ENCODE results near the gene NHLRC4.

Gene NHLRC4

GRCh38 chr16:603933-604332 lies 37.1 kb downstream of the NHLRC4 start:
- TF ChIP-seq PAX5 (IDR thresholded peaks at IDR 0.05; ENCODE audit: insufficient read depth, low read length, severe bottlenecking) (no peak), POU2F2 (IDR thresholded peaks at IDR 0.05; ENCODE audit: low read depth, low read length) (no peak), POLR2A (IDR thresholded peaks at IDR 0.05; ENCODE audit: low read depth, low read length) (no peak), POLR2AphosphoS5 (IDR thresholded peaks at IDR 0.05; ENCODE audit: low read depth, low read length) (no peak)
- DNase-seq (ENCODE audit: insufficient read length, low spot score) (no peak), FAIRE-seq (no peak)

DNA sequence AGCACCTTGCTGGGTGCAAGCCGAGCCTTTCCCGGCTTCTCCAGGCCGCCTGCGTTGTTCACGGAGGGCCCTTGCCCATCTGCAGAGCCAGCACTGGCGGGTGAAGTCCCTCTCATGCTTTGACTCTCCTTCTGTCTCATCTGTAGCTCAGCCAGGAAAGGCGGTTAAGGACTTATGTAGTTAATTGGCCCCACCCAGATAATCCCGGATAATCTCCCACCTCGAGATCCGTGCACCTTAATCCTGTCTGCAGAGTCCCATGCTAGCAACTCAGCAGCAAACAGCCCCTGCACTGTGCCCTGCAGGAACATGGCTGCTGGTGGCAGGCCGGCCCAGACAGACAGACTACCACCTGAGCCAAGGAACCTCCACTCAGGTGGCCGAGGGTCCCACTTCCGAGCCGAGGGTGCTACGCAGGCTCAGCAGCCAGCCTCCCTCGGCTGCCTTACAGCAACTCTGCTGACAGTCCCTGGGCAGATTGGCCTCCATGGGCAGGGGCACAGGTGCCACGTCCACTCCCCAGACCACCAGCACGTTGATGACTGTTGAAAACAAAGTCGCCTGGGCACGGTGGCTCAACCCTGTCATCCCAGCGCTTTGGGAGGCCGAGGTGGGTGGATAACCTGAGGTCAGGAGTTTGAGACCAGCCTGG lies 40.0 kb downstream of the NHLRC4 start:
- no peak for FAIRE-seq

DNA sequence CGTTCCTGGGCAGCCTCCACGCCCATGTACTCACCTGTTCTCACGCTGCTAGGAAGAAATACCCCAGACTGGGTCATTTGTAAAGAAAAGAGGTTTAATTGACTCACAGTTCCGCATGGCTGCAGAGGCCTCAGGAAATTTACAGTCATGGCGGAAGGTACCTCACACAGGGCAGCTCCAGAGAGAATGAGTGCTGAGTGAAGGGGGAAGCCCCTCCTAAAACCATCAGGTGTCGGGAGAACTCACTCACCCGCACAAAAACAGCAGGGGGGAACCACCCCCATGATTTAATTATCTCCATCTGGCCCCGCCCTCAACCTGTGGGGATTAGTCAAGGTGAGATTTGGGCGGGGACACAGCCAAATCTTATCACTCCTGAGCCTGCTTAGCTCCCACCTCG lies 41.2 kb downstream of the NHLRC4 start:
- TF ChIP-seq POLR2AphosphoS5 (IDR thresholded peaks at IDR 0.05; ENCODE audit: low read depth, low read length), result no peak
- TF ChIP-seq PAX5 (IDR thresholded peaks at IDR 0.05; ENCODE audit: insufficient read depth, low read length, severe bottlenecking), result peak; percentile 79
- FAIRE-seq (no peak), DNase-seq (ENCODE audit: insufficient read length, low spot score) (no peak)

More for the DNA sequence above, 40.0 kb downstream of the NHLRC4 start:
- no peak for TF ChIP-seq POLR2A (IDR thresholded peaks at IDR 0.05; ENCODE audit: low read depth, low read length)
- DNase-seq (ENCODE audit: insufficient read length, low spot score), result no peak

DNA sequence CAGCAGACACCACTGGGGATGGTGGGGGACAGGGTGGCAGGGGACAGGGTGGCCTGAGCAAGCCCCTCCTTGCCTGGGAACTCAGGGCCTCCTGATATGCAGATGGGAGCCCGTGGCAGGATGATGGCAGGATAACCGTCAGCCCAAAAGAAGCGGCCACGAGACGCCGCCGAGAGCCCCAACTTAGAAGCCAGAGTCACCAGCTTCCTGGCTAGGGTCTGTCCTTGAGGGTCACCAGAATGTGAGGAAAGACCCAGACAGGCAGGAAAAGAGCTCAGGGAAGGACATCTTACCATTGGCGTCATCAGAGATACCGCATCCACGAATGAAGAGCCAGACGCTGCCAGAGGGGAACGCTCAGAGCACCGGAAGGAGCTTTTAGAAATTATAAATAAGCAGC lies 42.5 kb downstream of the NHLRC4 start:
- TF ChIP-seq POLR2AphosphoS5 (IDR thresholded peaks at IDR 0.05; ENCODE audit: low read depth, low read length) (no peak), POU2F2 (IDR thresholded peaks at IDR 0.05; ENCODE audit: low read depth, low read length) (no peak), SPI1 (IDR thresholded peaks at IDR 0.05; ENCODE audit: low read depth, low read length) (no peak)
- FAIRE-seq (no peak), DNase-seq (ENCODE audit: insufficient read length, low spot score) (no peak)

DNA sequence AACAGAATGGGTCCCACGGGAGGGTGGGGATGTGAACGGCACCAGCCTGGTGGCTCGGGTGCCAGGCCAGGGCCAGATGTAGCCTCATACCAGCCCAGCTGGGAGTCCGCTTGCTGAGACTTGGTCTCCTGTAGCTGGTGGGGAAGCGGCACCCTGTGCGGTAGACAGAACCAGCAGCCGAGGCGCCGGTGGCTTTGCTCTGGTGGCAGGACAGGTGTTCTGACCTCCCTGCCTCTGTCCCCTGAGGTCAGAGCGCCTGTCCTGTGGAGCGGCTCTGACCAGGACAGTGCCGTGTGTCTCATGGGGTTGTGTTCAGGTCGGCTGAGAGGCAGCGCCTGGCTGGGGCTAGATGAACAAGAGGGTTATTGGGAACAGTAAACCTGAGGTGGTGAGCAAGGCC lies 43.2 kb downstream of the NHLRC4 start:
- no peak for FAIRE-seq
- TF ChIP-seq POU2F2 (IDR thresholded peaks at IDR 0.05; ENCODE audit: low read depth, low read length) (no peak), POLR2AphosphoS5 (IDR thresholded peaks at IDR 0.05; ENCODE audit: low read depth, low read length) (no peak), POLR2A (IDR thresholded peaks at IDR 0.05; ENCODE audit: low read depth, low read length) (no peak), TAF1 (IDR thresholded peaks at IDR 0.05; ENCODE audit: low read depth, low read length) (no peak)
- DNase-seq (ENCODE audit: insufficient read length, low spot score), result no peak

DNA sequence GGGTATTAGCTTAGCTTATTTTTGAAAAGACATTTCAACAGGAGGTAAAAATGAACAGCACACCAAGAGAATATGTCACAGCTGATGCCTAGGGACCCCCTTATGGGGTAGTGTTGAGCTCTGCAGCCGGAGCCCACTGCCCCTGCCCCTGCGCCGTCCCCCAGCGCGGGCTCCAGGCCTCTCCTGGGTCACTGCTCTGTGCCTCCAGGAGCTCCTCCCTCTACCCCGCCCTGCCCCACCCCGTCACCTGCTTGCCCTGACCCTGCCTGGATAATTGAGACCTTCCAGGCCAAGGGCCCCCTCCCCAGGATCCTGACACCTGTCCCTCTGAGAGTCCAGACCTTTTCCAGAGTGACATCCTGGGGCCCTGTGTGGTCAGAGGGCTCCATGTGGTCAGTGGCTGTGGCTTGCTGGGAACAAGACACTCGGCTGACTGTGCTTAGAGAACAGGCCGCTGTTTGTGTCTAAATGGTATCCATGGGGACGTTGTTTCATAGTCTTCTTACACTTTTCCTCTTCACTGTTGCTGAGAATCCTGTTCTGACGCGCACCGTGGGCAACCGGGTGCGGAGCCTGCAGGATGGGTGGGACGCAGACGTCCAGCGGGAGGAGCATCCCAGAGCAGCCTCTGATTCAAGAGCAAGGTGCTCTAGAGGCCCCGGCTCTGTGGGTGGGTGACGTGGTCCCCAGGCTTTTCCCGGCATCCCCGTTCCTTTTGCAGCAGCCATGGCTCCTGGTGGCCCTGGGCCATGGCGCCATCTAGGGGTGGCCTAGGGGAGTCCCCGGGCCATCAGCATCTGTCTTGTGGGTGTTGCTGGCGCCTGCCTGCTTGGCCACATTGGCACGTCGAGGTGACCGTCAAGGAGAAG lies 43.9 kb downstream of the NHLRC4 start:
- FAIRE-seq, result no peak
- no peak for TF ChIP-seq TAF1 (IDR thresholded peaks at IDR 0.05; ENCODE audit: low read depth, low read length)
- DNase-seq (ENCODE audit: insufficient read length, low spot score), result no peak

- TF ChIP-seq PAX5 (IDR thresholded peaks at IDR 0.05; ENCODE audit: insufficient read depth, low read length, severe bottlenecking), result no peak
- TF ChIP-seq TAF1 (IDR thresholded peaks at IDR 0.05; ENCODE audit: low read depth, low read length), result no peak
- TF ChIP-seq POU2F2 (IDR thresholded peaks at IDR 0.05; ENCODE audit: low read depth, low read length), result no peak
- TF ChIP-seq POLR2AphosphoS5 (IDR thresholded peaks at IDR 0.05; ENCODE audit: low read depth, low read length), result no peak
- TF ChIP-seq SPI1 (IDR thresholded peaks at IDR 0.05; ENCODE audit: low read depth, low read length), result no peak
- TF ChIP-seq POLR2A (IDR thresholded peaks at IDR 0.05; ENCODE audit: low read depth, low read length), result no peak
- FAIRE-seq, result no peak
- no peak for DNase-seq (ENCODE audit: insufficient read length, low spot score)
These were observed 48.3 kb downstream of the NHLRC4 start for GRCh38 chr16:615122-615521.

GRCh38 chr16:616733-617586 lies 50.2 kb downstream of the NHLRC4 start:
- DNase-seq (ENCODE audit: insufficient read length, low spot score) (no peak), FAIRE-seq (no peak)
- no peak for TF ChIP-seq PAX5 (IDR thresholded peaks at IDR 0.05; ENCODE audit: insufficient read depth, low read length, severe bottlenecking)
- TF ChIP-seq TAF1 (IDR thresholded peaks at IDR 0.05; ENCODE audit: low read depth, low read length), result no peak
- no peak for TF ChIP-seq POLR2AphosphoS5 (IDR thresholded peaks at IDR 0.05; ENCODE audit: low read depth, low read length)
- no peak for TF ChIP-seq SPI1 (IDR thresholded peaks at IDR 0.05; ENCODE audit: low read depth, low read length)
- TF ChIP-seq POU2F2 (IDR thresholded peaks at IDR 0.05; ENCODE audit: low read depth, low read length), result no peak
- no peak for TF ChIP-seq POLR2A (IDR thresholded peaks at IDR 0.05; ENCODE audit: low read depth, low read length)

DNA sequence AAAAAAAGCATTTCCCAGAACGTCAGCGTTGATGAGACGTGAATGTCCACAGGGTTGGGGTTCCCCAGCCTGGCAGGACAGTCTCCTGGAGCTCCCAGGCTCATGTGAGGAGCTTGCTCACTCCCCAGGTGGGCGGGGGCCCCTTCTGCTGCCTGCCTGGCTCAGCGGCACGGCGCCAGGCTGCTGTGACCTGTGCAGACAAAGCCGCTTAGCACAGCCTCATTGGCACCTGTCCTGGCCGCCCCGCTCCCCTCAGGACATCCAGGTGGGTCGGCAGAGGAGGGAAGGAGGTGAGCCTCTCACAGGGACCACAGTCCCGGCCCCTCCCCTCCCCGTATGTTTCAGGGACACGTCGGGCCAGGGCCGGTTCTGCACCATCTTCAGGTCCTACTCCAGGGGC lies 51.0 kb downstream of the NHLRC4 start:
- TF ChIP-seq POLR2AphosphoS5 (IDR thresholded peaks at IDR 0.05; ENCODE audit: low read depth, low read length) (no peak), SPI1 (IDR thresholded peaks at IDR 0.05; ENCODE audit: low read depth, low read length) (no peak), POLR2A (IDR thresholded peaks at IDR 0.05; ENCODE audit: low read depth, low read length) (no peak), TAF1 (IDR thresholded peaks at IDR 0.05; ENCODE audit: low read depth, low read length) (no peak), POU2F2 (IDR thresholded peaks at IDR 0.05; ENCODE audit: low read depth, low read length) (no peak), PAX5 (IDR thresholded peaks at IDR 0.05; ENCODE audit: insufficient read depth, low read length, severe bottlenecking) (no peak)
- no peak for FAIRE-seq
- DNase-seq (ENCODE audit: insufficient read length, low spot score), result no peak
